A673 (cell line): ENCODE measurements around the gene ANKRD17.

Experiments
- EZH2 ChIP-seq: fragments of 200-600 bp; sonication (generic); IDR thresholded peaks from 2 replicates; pipeline ENCODE4 v1.6.1; 2017; ENCODE audit warnings: borderline replicate concordance, low read depth, mild to moderate bottlenecking, mixed read lengths, antibody characterized with exemption, low read length; ENCODE audit not compliant: poor library complexity, severe bottlenecking
- TF ChIP-seq, protein P1 (sequence below): fragments of 300-800, 200-600 bp; sonication (generic); conservative IDR thresholded peaks from 2 replicates; pipeline ENCODE4 v1.5.1; 2017; ENCODE audit warnings: low read depth, mild to moderate bottlenecking, antibody characterized with exemption, low read length, moderate library complexity, mixed read lengths

DNA sequence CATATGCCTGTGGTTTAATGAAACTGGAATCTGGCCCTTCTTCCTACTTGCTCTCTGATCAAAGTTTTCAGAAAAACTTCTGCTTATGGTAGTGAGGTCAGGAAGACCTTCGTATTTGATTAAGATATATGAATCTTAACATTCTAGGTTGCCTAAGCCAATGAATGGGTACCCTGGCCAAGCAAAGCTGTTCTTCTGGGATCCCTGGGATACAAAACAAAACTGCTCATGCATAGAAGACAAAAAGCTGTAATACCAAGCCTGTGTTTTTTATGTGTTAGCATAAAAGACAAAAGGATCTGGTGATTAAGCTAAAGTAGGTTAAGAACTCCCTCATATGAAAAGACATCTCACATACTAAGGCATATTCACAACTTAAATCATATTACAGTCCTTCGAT, 21.6 kb downstream of the ANKRD17 start:
- TF ChIP-seq, protein P1, sequence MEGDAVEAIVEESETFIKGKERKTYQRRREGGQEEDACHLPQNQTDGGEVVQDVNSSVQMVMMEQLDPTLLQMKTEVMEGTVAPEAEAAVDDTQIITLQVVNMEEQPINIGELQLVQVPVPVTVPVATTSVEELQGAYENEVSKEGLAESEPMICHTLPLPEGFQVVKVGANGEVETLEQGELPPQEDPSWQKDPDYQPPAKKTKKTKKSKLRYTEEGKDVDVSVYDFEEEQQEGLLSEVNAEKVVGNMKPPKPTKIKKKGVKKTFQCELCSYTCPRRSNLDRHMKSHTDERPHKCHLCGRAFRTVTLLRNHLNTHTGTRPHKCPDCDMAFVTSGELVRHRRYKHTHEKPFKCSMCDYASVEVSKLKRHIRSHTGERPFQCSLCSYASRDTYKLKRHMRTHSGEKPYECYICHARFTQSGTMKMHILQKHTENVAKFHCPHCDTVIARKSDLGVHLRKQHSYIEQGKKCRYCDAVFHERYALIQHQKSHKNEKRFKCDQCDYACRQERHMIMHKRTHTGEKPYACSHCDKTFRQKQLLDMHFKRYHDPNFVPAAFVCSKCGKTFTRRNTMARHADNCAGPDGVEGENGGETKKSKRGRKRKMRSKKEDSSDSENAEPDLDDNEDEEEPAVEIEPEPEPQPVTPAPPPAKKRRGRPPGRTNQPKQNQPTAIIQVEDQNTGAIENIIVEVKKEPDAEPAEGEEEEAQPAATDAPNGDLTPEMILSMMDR: no peak
- no peak for TF ChIP-seq EZH2
